K562 (cell line): ENCODE measurements around the gene NRTN. TPM values are rescaled to one million over a fixed set of nuclear protein-coding genes. Genes with fewer than 3 reads are reported as not detected.

ENCODE experiments used
- GABPB2 ChIP-seq: fragments of 250-450 bp; sonication (Bioruptor Pico); conservative IDR thresholded peaks from 2 replicates; pipeline ENCODE4 v1.5.1; 2021; ENCODE audit warnings: mild to moderate bottlenecking
- GATAD2B ChIP-seq: fragments of 450-650 bp; IDR thresholded peaks from 2 replicates; pipeline ENCODE4 v1.6.1; 2017; ENCODE audit warnings: mild to moderate bottlenecking, borderline replicate concordance
- HNRNPK ChIP-seq: fragments of 200-400 bp; formaldehyde crosslinking; IDR thresholded peaks from one replicate; pipeline ENCODE4 v1.6.1; 2018; ENCODE audit warnings: mild to moderate bottlenecking, low read depth, low read length; ENCODE audit not compliant: poor library complexity, severe bottlenecking
- JUNB ChIP-seq: fragments of 450-650 bp; formaldehyde crosslinking; conservative IDR thresholded peaks from 2 replicates; pipeline ENCODE4 v1.4.0; 2020; ENCODE audit warnings: mild to moderate bottlenecking
- KAT7 ChIP-seq: sonication (generic); formaldehyde crosslinking; IDR thresholded peaks from 2 replicates; pipeline ENCODE4 v1.8.0; 2022; ENCODE audit warnings: missing genetic modification reagents, mild to moderate bottlenecking, borderline replicate concordance
- KDM4B ChIP-seq, 2 experiments: fragments of 450-650 bp in 1 of 2; sonication (generic) in 1 of 2; IDR thresholded peaks; 2 replicates each; pipeline ENCODE4 v1.6.1; 2016 to 2017; ENCODE audit warnings: borderline replicate concordance in 2 of 2, antibody characterized with exemption in 1 of 2, low read depth in 1 of 2, mild to moderate bottlenecking in 1 of 2
- KLF13 ChIP-seq: fragments of 450-650 bp; IDR thresholded peaks from 2 replicates; pipeline ENCODE4 v1.6.1; 2016; ENCODE audit warnings: missing genetic modification characterization, low read depth, mild to moderate bottlenecking, missing compliant biosample characterization, moderate library complexity, borderline replicate concordance
- LARP7 ChIP-seq: fragments of 450-650 bp; IDR thresholded peaks from 2 replicates; pipeline ENCODE4 v1.6.1; 2016
- MTA1 ChIP-seq: fragments of 450-650 bp; IDR thresholded peaks from 2 replicates; pipeline ENCODE4 v1.6.1; 2017; ENCODE audit warnings: borderline replicate concordance
- MXI1 ChIP-seq: IDR thresholded peaks from 2 replicates; pipeline ENCODE4 v1.6.1; 2011; ENCODE audit warnings: low read depth, mild to moderate bottlenecking, improper control_type of control experiment, low read length
- NCOA1 ChIP-seq: fragments of 450-650 bp; IDR thresholded peaks from 2 replicates; pipeline ENCODE4 v1.6.1; 2016; ENCODE audit warnings: low read depth
- NFYB ChIP-seq: IDR thresholded peaks from 2 replicates; pipeline ENCODE4 v1.6.1; 2011; ENCODE audit warnings: mild to moderate bottlenecking, moderate library complexity; ENCODE audit not compliant: insufficient read length; ENCODE audit errors: extremely low read depth
- NR1H2 ChIP-seq: sonication (generic); formaldehyde crosslinking; IDR thresholded peaks from 2 replicates; pipeline ENCODE4 v1.4.0; 2020; ENCODE audit warnings: mild to moderate bottlenecking, missing genetic modification reagents
- PURB ChIP-seq: sonication (generic); formaldehyde crosslinking; IDR thresholded peaks from 2 replicates; pipeline ENCODE4 v1.9.0; 2021; ENCODE audit warnings: low read depth, mild to moderate bottlenecking, missing genetic modification reagents
- SPI1 ChIP-seq: IDR thresholded peaks from 2 replicates; pipeline ENCODE4 v1.6.1; 2011; ENCODE audit warnings: low read depth, low read length, control low read depth, borderline replicate concordance
- TBP ChIP-seq: optimal IDR thresholded peaks from 2 replicates; pipeline ENCODE3; 2011; ENCODE audit warnings: low read depth, low read length, improper control_type of control experiment
- U2AF2 ChIP-seq: fragments of 200-400 bp; formaldehyde crosslinking; optimal IDR thresholded peaks from 2 replicates; pipeline ENCODE3; 2017; ENCODE audit warnings: low read depth, mild to moderate bottlenecking, low read length
- ZBTB1 ChIP-seq: sonication (generic); formaldehyde crosslinking; IDR thresholded peaks from 2 replicates; pipeline ENCODE4 v1.8.1; 2023; ENCODE audit warnings: missing genetic modification reagents, low read depth, mild to moderate bottlenecking, borderline replicate concordance
- ZFP30 ChIP-seq: fragments of 250-450 bp; sonication (Bioruptor Pico); IDR thresholded peaks from 2 replicates; pipeline ENCODE4 v1.8.0; 2022; ENCODE audit warnings: moderate library complexity, mild to moderate bottlenecking, inconsistent platforms, borderline replicate concordance
- ZNF12 ChIP-seq: sonication (generic); formaldehyde crosslinking; IDR thresholded peaks from 2 replicates; pipeline ENCODE4 v1.4.0; 2020; ENCODE audit warnings: mild to moderate bottlenecking, missing genetic modification reagents
- ZNF41 ChIP-seq: fragments of 250-450 bp; sonication (Bioruptor Pico); conservative IDR thresholded peaks from 2 replicates; pipeline ENCODE4 v1.4.0; 2020; ENCODE audit warnings: mild to moderate bottlenecking
- polyA plus RNA-seq, 8 experiments: library from polyadenylated mRNA; depleted of rRNA in 4 of 8; stranded (reverse) in 5 of 8; unstranded in 3 of 8; fragments of >200 nt; fragmentation: Nextera tagmentation in 2 of 8; fragmentation: Illumina TruSeq in 1 of 8; extraction: Ambion mirVana in 2 of 8; extraction: Trizol in 1 of 8; gene quantifications; 2 replicates each; pipeline versions ENCODE4 v1.2.1 to v1.2.3, GENCODE V29; 2011 to 2014; ENCODE audit warnings: inconsistent platforms in 1 of 8, missing spikeins in 1 of 8
- total RNA-seq, 7 experiments: library from RNA; depleted of rRNA in 6 of 7; stranded (reverse); fragments of >200 nt in 6 of 7; fragmentation: Illumina TruSeq in 2 of 7; extraction: Trizol in 2 of 7; gene quantifications; 2 replicates each; pipeline versions ENCODE4 v1.2.1 to v1.2.3, GENCODE V29; 2011 to 2021; ENCODE audit warnings: low replicate concordance in 1 of 7
- TF ChIP-seq, protein P1 (sequence below): fragments of 150-350 bp; conservative IDR thresholded peaks from 2 replicates; pipeline ENCODE4 v1.6.1; 2014; ENCODE audit warnings: low read length
- TF ChIP-seq, protein P2 (sequence below): fragments of 450-650 bp; formaldehyde crosslinking; IDR thresholded peaks from 2 replicates; pipeline ENCODE4 v1.4.0; 2020; ENCODE audit warnings: mild to moderate bottlenecking
- TF ChIP-seq, protein P3 (sequence below): fragments of 250-450 bp; sonication (Bioruptor Pico); IDR thresholded peaks from 2 replicates; pipeline ENCODE4 v1.8.0; 2022; ENCODE audit warnings: inconsistent platforms, mild to moderate bottlenecking, moderate library complexity, borderline replicate concordance

NRTN gene
- total and polyA plus RNA-seq, 9 of the 15 experiments (the other 6 are each of a cell fraction or from before 2014, with no cell fraction given) = 0.62 to 8.1 (median 1.6) TPM; not detected in 2

DNA sequence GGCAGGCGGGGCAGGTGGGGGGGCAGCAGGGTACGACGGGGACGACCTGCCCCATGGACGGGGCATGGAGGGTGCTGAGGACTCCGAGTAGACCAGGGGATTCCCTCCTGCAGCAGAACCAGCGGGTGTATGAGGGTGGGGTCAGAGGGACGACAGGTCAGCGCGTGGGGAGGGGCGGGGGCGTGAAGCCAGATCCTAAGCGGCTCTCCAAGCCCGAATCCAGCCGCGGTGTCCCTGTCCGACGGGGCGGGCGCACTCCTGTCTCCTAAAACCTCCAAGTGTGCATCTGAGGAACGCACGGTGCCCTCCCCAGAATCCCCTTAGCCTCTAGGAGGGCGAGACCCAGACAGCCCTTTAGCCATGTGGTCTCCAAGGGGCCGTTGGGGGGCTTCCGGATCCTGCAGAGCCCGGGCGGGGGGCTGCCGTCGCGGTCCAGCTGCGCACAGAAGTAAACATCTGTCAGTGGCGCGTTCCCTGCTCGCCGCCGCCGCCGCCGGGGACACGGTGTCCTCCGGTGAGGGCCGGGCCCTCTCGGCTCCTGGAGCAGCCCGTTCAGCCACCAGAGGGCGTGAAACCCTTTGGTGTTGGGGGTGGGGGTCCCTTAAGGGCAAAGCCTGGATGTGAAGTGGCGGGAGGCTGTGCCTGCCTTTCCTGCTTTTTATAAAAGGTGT, 730 bp downstream of the NRTN start (continued):
- no peak for TF ChIP-seq ZFP30 (CRISPR knock-in tag)
- no peak for TF ChIP-seq ZBTB1 (CRISPR knock-in tag)
- no peak for TF ChIP-seq MXI1
- no peak for TF ChIP-seq KAT7 (CRISPR knock-in tag)
- no peak for TF ChIP-seq TBP
- no peak for TF ChIP-seq ZNF12 (CRISPR knock-in tag)
- no peak for TF ChIP-seq LARP7
- no peak for TF ChIP-seq KLF13
- no peak for TF ChIP-seq U2AF2
- TF ChIP-seq, protein P1, sequence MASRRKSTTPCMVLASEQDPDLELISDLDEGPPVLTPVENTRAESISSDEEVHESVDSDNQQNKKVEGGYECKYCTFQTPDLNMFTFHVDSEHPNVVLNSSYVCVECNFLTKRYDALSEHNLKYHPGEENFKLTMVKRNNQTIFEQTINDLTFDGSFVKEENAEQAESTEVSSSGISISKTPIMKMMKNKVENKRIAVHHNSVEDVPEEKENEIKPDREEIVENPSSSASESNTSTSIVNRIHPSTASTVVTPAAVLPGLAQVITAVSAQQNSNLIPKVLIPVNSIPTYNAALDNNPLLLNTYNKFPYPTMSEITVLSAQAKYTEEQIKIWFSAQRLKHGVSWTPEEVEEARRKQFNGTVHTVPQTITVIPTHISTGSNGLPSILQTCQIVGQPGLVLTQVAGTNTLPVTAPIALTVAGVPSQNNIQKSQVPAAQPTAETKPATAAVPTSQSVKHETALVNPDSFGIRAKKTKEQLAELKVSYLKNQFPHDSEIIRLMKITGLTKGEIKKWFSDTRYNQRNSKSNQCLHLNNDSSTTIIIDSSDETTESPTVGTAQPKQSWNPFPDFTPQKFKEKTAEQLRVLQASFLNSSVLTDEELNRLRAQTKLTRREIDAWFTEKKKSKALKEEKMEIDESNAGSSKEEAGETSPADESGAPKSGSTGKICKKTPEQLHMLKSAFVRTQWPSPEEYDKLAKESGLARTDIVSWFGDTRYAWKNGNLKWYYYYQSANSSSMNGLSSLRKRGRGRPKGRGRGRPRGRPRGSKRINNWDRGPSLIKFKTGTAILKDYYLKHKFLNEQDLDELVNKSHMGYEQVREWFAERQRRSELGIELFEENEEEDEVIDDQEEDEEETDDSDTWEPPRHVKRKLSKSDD = no peak
- no peak for TF ChIP-seq PURB
- TF ChIP-seq MTA1 = no peak; the same call in 1 of the 2 replicates
- TF ChIP-seq KDM4B (IDR thresholded peaks at IDR 0.05; ENCODE audit: borderline replicate concordance in 2 of 2, low read depth in 1 of 2) = no peak
- TF ChIP-seq, protein P2, sequence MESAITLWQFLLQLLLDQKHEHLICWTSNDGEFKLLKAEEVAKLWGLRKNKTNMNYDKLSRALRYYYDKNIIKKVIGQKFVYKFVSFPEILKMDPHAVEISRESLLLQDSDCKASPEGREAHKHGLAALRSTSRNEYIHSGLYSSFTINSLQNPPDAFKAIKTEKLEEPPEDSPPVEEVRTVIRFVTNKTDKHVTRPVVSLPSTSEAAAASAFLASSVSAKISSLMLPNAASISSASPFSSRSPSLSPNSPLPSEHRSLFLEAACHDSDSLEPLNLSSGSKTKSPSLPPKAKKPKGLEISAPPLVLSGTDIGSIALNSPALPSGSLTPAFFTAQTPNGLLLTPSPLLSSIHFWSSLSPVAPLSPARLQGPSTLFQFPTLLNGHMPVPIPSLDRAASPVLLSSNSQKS (CRISPR knock-in tag) = no peak
- no peak for TF ChIP-seq ZNF41 (CRISPR knock-in tag)
- no peak for TF ChIP-seq JUNB (CRISPR knock-in tag)
- no peak for TF ChIP-seq GATAD2B
- no peak for TF ChIP-seq HNRNPK
- no peak for TF ChIP-seq SPI1
- no peak for TF ChIP-seq NFYB
- no peak for TF ChIP-seq NR1H2
- TF ChIP-seq, protein P3, sequence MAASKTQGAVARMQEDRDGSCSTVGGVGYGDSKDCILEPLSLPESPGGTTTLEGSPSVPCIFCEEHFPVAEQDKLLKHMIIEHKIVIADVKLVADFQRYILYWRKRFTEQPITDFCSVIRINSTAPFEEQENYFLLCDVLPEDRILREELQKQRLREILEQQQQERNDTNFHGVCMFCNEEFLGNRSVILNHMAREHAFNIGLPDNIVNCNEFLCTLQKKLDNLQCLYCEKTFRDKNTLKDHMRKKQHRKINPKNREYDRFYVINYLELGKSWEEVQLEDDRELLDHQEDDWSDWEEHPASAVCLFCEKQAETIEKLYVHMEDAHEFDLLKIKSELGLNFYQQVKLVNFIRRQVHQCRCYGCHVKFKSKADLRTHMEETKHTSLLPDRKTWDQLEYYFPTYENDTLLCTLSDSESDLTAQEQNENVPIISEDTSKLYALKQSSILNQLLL (CRISPR knock-in tag) = no peak
- no peak for TF ChIP-seq NCOA1
- TF ChIP-seq GABPB2 (CRISPR knock-in tag) = no peak
